ENCODE data around the gene LOXL4.

The LOXL4 gene

GRCh38 chr10:98295907-98296306 is 27.9 kb upstream of the LOXL4 start:
- in situ Hi-C loops (cut with MboI; ENCODE audit: low sequenced_read_pairs): no loop called here

GRCh38 chr10:98295401-98295811 is 27.4 kb upstream of the LOXL4 start:
- in situ Hi-C loops (cut with MboI; ENCODE audit: low sequenced_read_pairs): no loop called here

GRCh38 chr10:98294270-98294627 is 26.3 kb upstream of the LOXL4 start:
- in situ Hi-C loops (cut with MboI; ENCODE audit: low sequenced_read_pairs): no loop called here

- in situ Hi-C loops (cut with MboI; ENCODE audit: low sequenced_read_pairs): no loop called here
These were observed 25.7 kb upstream of the LOXL4 start for GRCh38 chr10:98293550-98294269.

- in situ Hi-C loops (cut with MboI; ENCODE audit: low sequenced_read_pairs): no loop called here
These were observed 25.0 kb upstream of the LOXL4 start for GRCh38 chr10:98292971-98293370.

GRCh38 chr10:98289802-98290209 is 21.8 kb upstream of the LOXL4 start:
- in situ Hi-C loops (cut with MboI; ENCODE audit: low sequenced_read_pairs): no loop called here

- in situ Hi-C loops (cut with MboI; ENCODE audit: low sequenced_read_pairs): no loop called here
These were observed 19.3 kb upstream of the LOXL4 start for GRCh38 chr10:98287321-98287720.

GRCh38 chr10:98286419-98286818 is 18.4 kb upstream of the LOXL4 start:
- in situ Hi-C loops (cut with MboI; ENCODE audit: low sequenced_read_pairs): no loop called here

GRCh38 chr10:98285416-98285815 is 17.4 kb upstream of the LOXL4 start:
- in situ Hi-C loops (cut with MboI; ENCODE audit: low sequenced_read_pairs): no loop called here

GRCh38 chr10:98276311-98276710 is 8.3 kb upstream of the LOXL4 start:
- in situ Hi-C loops (cut with MboI; ENCODE audit: low sequenced_read_pairs): no loop called here

- in situ Hi-C loops (cut with MboI; ENCODE audit: low sequenced_read_pairs): no loop called here
These were observed 6.6 kb upstream of the LOXL4 start for GRCh38 chr10:98274562-98274961.

GRCh38 chr10:98273057-98273850 is 5.3 kb upstream of the LOXL4 start:
- in situ Hi-C loops (cut with MboI; ENCODE audit: low sequenced_read_pairs): no loop called here

GRCh38 chr10:98272656-98273055 is 4.7 kb upstream of the LOXL4 start:
- in situ Hi-C loops (cut with MboI; ENCODE audit: low sequenced_read_pairs): no loop called here

GRCh38 chr10:98272245-98272644 is 4.3 kb upstream of the LOXL4 start:
- in situ Hi-C loops (cut with MboI; ENCODE audit: low sequenced_read_pairs): no loop called here

GRCh38 chr10:98270786-98271185 is 2.8 kb upstream of the LOXL4 start:
- in situ Hi-C loops (cut with MboI; ENCODE audit: low sequenced_read_pairs): no loop called here

- in situ Hi-C loops (cut with MboI; ENCODE audit: low sequenced_read_pairs): no loop called here
These were observed 2.2 kb upstream of the LOXL4 start for GRCh38 chr10:98270073-98270740.

GRCh38 chr10:98269435-98269912 is 1.5 kb upstream of the LOXL4 start:
- in situ Hi-C loops (cut with MboI; ENCODE audit: low sequenced_read_pairs): loop anchor here (10.0 kb wide), 1 partner anchor 55 kb away; no protein-coding TSS in a partner anchor

GRCh38 chr10:98268694-98269431 is 869 bp upstream of the LOXL4 start:
- in situ Hi-C loops (cut with MboI; ENCODE audit: low sequenced_read_pairs): loop anchor here (10.0 kb wide), 1 partner anchor 56 kb away; no protein-coding TSS in a partner anchor

GRCh38 chr10:98267069-98267893 is 713 bp downstream of the LOXL4 start:
- in situ Hi-C loops (cut with MboI; ENCODE audit: low sequenced_read_pairs): loop anchor here (10.0 kb wide), 1 partner anchor 58 kb away; no protein-coding TSS in a partner anchor

GRCh38 chr10:98266647-98267046 is 1.3 kb downstream of the LOXL4 start:
- in situ Hi-C loops (cut with MboI; ENCODE audit: low sequenced_read_pairs): loop anchor here (10.0 kb wide), 1 partner anchor 58 kb away; no protein-coding TSS in a partner anchor

All from HL-60/S4 treated with phorbol 12-myristate 13-acetate at 8.2 ng/mL for 4 days and 3 days (cell line).